Measurements from ENCODE around the gene MAMDC2.

MAMDC2 gene

GRCh38 chr9:70043689-70044489 lies at the start of gene MAMDC2:
Gene MAMDC2, plus strand, starts transcription at chr9:70043848. Its CDS starts 350 bp downstream, at chr9:70044198.
- DNase-seq (ENCODE audit: low read depth in 2 of 2), result peak in 1 of 2 experiments; percentile 4

- no peak for DNase-seq (ENCODE audit: low read depth in 2 of 2)
These were observed 47.8 kb upstream of the MAMDC2 start for GRCh38 chr9:69995846-69996245.

GRCh38 chr9:69996967-69997366 lies 46.7 kb upstream of the MAMDC2 start:
- DNase-seq (ENCODE audit: low read depth in 2 of 2), result no peak

GRCh38 chr9:69997524-69997923 lies 46.1 kb upstream of the MAMDC2 start:
- DNase-seq (ENCODE audit: low read depth in 2 of 2), result no peak

GRCh38 chr9:69999315-69999714 lies 44.3 kb upstream of the MAMDC2 start:
- no peak for DNase-seq (ENCODE audit: low read depth in 2 of 2)

- no peak for DNase-seq (ENCODE audit: low read depth in 2 of 2)
These were observed 43.2 kb upstream of the MAMDC2 start for GRCh38 chr9:70000469-70000868.

- DNase-seq (ENCODE audit: low read depth in 2 of 2), result no peak
These were observed 39.5 kb upstream of the MAMDC2 start for GRCh38 chr9:70003901-70004714.

- no peak for DNase-seq (ENCODE audit: low read depth in 2 of 2)
These were observed 37.3 kb upstream of the MAMDC2 start for GRCh38 chr9:70006306-70006705.

GRCh38 chr9:70007831-70008230 lies 35.8 kb upstream of the MAMDC2 start:
- DNase-seq (ENCODE audit: low read depth in 2 of 2), result no peak

- DNase-seq (ENCODE audit: low read depth in 2 of 2), result no peak
These were observed 33.6 kb upstream of the MAMDC2 start for GRCh38 chr9:70010015-70010414.

GRCh38 chr9:70011366-70011765 lies 32.3 kb upstream of the MAMDC2 start:
- DNase-seq (ENCODE audit: low read depth in 2 of 2), result no peak

- DNase-seq (ENCODE audit: low read depth in 2 of 2), result no peak
These were observed 31.1 kb upstream of the MAMDC2 start for GRCh38 chr9:70012569-70012968.

GRCh38 chr9:70013598-70014196 lies 30.0 kb upstream of the MAMDC2 start:
- no peak for DNase-seq (ENCODE audit: low read depth in 2 of 2)

- DNase-seq (ENCODE audit: low read depth in 2 of 2), result no peak
These were observed 28.5 kb upstream of the MAMDC2 start for GRCh38 chr9:70015099-70015498.

- DNase-seq (ENCODE audit: low read depth in 2 of 2), result no peak
These were observed 23.4 kb upstream of the MAMDC2 start for GRCh38 chr9:70020217-70020616.

- DNase-seq (ENCODE audit: low read depth in 2 of 2), result peak; percentile 59 to 70
These were observed 22.6 kb upstream of the MAMDC2 start for GRCh38 chr9:70020991-70021571.

- DNase-seq (ENCODE audit: low read depth in 2 of 2), result no peak
These were observed 15.4 kb upstream of the MAMDC2 start for GRCh38 chr9:70028287-70028686.

GRCh38 chr9:70030156-70030555 lies 13.5 kb upstream of the MAMDC2 start:
- no peak for DNase-seq (ENCODE audit: low read depth in 2 of 2)

GRCh38 chr9:70031141-70031545 lies 12.5 kb upstream of the MAMDC2 start:
- DNase-seq (ENCODE audit: low read depth in 2 of 2), result no peak

GRCh38 chr9:70034271-70034711 lies 9.4 kb upstream of the MAMDC2 start:
- no peak for DNase-seq (ENCODE audit: low read depth in 2 of 2)

GRCh38 chr9:70035691-70036090 lies 8.0 kb upstream of the MAMDC2 start:
- DNase-seq (ENCODE audit: low read depth in 2 of 2), result no peak

- DNase-seq (ENCODE audit: low read depth in 2 of 2), result no peak
These were observed 7.0 kb upstream of the MAMDC2 start for GRCh38 chr9:70036641-70037040.
